ENCODE results near the gene BFSP1.

GRCh38 chr20:17460119-17460518 lies 71.1 kb downstream of the BFSP1 start:
- no peak for TF ChIP-seq POLR2AphosphoS5 (IDR thresholded peaks at IDR 0.05; ENCODE audit: low read depth, low read length)
- TF ChIP-seq IRF3 (IDR thresholded peaks at IDR 0.05; ENCODE audit: low read depth, low read length), result no peak
- TF ChIP-seq MAX (IDR thresholded peaks at IDR 0.05; ENCODE audit: low read depth), result no peak

All from SK-N-SH (cell line).